HL-60/S4 treated with retinoic acid at 250 ng/mL for 4 days and 3 days (cell line): ENCODE data around the gene AMBP.

Source experiments
- in situ Hi-C: fragments of 300-500 bp; cut with MboI; formaldehyde crosslinking; loops from 2 replicates; pipeline ENCODE4 v1.7.0; 2022; ENCODE audit warnings: low sequenced_read_pairs

Gene AMBP

DNA sequence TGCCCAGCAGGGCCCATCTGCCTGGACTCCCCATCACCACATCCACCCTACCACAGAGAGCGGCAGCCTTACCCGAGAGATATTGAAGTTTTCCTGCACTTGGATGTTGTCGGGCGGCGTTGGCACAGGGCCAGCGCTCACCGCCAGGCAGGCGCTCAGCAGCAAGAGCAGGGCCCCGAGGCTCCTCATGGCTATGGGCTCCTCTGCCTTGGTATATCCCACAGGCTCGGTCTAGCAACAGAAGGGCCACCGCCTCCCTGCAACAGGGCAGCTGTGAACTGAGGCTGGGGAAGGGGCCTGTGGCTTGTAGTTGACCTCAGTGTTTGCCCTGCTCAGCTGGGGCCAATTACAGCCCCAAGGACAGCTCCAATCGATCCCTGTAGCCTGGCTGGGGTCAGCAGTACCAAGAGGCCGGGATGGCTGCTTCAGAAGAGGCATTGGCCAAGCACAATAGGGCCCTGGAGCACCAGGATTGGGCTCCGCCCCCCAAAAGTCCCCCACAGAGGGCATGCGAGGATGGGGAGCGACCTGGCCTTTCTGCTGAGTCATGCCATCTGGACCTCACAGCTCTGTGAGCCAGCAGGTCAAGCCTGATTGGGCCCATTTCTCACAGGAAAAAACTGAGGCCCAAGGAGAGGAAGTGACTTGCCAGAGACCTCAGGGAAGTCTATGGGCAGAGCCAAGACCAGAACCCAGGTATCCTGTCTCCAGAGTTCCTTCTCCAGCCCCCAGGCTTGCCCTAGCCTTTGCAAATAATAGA lies at the start of gene AMBP:
Gene AMBP (minus strand): TSS at position 280 of the 760 bp plus-strand sequence. CDS start 91 bp downstream, at position 189.
- in situ Hi-C loops = no loop called here

DNA sequence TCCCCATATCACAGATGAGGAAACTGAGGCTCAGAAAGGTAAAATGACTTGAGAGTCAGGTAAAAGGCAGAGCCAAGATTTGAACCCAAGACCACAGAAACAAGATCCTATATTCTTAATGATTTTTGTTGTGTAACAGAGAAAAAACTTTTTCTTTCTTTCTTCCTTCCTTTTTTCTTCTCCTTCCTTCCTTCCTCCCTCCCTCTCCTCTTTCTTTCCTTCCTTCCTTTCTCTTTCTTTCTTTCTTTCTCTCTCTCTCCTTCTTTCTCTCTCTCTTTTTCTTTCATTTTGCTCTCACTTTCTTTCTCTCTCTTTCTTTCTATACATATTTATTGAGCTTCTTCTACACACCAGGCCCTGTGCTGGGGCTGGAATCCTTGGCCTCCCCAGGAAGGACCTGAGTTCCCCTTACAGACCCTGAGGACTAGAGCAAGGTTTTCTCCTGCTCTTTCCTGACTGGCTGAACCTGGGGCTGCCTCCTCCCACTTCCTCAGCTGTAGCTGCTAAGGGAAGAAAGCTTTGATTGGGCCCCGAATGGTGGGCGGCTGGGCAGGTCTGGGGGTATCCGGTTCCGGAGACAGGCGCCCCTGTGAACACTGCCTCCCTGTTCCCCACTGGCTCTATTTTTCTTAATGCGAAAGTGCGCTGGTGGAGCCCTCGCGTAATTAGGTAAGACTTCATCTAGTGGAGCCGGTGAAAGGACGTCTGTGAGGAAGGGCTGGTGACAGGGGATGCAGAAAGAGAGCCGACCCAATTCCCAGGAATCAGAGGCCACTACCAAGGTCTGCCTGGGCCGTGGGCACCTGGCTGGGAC lies 48.4 kb upstream of the AMBP start:
- in situ Hi-C loops = no loop called here

DNA sequence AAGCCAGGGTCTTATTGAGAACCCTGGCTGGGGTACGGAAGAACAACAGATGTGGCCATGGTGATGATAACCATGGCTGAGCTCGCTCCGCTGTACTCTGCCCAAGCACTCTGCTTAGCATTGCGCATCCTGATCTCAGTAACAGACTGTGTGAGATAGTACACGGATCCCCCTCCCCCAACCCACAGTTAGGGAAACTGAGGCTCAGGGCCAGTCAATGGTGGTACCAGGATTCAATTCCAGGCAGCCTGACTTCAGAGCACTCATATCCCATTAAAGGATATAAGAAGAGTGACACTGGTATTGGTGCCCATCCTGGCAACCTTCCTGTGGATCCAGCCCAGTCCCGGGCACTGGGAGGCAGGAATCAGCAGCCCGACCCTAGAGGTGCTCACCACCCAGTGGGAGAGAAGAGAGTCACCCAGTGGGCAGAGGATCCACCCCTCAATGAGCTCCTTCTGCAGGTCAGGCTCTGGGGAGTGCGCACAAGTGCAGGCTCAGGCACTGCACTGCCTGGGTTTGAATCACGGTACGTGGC lies 47.4 kb upstream of the AMBP start:
- in situ Hi-C loops = no loop called here

DNA sequence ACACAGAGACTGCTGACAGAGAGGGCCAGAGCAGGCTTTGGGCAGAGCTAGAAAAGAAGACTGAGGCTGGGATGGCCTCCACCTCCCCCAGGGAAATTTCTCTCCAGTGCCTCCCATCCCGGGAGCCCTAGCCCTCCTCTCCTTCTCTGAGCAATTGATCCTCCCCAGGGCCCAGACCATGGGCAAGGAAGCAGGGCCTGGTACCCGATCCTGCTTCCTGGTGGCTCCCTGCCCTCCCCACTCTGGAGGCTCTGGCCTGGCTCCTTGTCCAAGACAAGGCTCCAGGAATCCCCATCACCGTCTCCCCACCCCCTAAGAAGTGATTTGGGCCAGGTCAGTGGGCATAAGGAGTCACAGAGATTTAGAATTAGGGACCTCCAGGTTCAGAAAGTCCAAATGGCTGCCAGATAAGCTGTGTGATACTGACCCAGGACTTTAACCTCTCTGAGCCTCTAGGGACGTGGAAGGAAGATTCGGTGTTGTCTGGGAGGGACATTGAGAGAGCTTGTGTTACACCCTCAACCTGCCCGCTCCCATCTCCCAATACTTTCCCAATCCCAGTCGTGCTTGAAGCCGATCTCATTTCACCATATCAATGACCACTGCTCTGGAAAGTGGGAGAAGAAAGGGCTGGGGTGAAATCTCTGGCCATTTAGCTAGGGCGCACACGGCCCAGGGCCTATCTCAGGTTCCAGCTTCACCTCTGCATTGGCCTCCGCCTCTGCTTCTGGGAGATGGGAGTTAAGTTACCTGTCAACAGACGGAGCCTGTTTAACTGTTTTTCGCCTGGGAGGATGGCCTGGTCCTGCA lies 46.8 kb upstream of the AMBP start:
- in situ Hi-C loops = no loop called here

DNA sequence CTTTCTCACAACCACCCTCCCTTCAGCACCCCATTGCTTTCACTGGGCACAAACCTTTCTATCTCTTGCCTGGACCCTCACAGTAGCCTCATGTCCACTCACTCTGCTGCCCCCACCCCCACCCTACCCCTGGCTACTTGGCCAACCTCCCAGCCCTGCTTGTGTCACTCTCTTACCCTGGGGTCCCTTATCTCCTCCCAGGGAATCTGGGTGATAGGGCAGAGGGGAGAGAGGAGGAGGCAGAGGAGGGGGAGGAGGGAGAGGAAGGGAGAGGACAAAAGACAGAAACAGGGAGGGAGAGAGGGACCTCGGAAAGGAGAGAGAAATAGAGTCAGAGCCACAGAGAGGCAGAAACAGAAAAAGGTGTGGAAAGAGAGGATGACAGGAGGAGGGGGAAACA lies 46.0 kb upstream of the AMBP start:
- in situ Hi-C loops = no loop called here

DNA sequence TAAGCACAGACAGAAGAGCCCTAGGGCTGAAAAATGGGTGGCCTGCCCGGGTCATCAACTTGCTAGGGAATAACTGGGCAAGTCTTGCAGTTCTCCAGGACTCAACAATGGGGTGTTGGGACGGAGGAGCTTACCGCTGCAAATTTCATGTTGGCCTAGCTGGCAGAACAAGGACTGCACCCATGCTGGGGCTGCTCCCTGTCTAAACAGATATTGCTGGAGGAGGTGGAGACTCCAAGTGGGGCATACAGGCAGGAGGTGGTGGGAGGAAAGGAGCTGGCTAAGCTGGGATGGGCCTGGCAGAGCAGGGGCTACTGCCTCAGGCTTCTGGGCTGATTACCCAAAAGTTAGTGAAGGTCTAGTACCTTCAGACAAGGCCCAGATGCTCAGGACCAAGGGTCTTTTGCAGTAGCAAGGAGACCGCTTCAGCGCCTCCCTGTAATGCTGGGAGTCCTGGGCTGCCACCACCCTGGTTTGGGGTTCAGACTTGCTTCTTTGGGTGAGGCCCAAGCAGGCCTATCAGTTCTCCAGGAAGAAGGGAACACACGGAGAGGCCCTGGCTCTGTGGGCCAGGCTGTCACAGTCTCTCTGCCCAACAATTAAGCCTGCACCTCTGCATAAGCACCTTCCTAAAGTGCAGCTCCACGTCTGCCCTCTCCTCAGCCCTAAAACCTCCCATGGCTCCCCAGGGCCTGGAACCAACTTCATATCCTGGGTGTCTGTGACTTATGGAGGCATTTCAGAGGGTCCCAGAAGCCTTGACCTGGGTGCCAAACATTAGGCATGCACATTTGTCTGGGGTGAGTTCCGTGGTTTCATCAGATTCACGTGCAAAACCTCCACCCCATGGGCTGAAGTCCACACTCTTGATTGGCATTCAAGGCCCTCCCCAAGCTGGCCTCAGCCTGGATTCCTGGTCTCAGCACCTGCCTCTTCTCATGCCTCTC lies 45.2 kb upstream of the AMBP start:
- in situ Hi-C loops = no loop called here

DNA sequence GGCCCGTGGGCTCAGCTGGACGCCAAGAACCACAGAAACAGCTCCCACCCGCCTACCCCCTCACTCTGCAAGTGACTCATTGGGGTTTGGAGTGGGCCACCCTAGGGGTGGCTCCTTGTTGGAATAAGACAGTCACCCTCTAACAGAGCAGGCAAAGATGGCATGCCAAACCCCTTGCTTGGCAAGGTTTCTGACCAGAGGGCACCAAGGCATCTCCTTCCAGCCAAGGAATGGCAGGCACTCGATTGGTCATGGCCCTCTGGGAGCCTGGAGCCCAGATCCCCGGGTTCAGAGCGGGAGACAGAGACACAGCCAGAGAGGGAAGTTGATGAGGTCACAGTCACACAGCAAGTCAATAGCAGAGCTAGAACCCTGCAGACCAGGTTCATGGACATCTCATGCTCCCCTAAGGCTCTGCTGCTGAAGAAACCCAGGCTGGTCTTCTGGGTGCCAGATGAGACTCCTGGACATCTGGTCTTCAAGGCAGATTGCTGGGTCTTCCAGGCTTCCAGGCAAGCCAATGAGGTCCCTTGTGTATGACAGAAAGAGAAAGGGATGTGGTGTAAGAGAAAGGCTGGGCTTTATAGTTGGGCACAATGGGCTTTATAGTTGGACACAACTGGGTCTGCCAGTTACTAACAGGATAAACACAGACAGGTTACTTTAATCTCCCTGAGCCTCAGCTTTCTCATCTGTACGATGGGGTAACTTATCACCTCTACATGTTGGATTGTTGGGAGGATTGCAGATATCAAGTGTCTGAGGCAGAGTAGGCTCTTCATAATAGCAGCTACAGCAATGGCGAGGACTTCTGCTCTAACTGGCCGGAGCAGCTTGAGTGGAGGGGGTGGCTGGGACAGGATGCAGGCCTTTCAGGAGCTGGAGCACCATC lies 44.3 kb upstream of the AMBP start:
- in situ Hi-C loops = no loop called here

DNA sequence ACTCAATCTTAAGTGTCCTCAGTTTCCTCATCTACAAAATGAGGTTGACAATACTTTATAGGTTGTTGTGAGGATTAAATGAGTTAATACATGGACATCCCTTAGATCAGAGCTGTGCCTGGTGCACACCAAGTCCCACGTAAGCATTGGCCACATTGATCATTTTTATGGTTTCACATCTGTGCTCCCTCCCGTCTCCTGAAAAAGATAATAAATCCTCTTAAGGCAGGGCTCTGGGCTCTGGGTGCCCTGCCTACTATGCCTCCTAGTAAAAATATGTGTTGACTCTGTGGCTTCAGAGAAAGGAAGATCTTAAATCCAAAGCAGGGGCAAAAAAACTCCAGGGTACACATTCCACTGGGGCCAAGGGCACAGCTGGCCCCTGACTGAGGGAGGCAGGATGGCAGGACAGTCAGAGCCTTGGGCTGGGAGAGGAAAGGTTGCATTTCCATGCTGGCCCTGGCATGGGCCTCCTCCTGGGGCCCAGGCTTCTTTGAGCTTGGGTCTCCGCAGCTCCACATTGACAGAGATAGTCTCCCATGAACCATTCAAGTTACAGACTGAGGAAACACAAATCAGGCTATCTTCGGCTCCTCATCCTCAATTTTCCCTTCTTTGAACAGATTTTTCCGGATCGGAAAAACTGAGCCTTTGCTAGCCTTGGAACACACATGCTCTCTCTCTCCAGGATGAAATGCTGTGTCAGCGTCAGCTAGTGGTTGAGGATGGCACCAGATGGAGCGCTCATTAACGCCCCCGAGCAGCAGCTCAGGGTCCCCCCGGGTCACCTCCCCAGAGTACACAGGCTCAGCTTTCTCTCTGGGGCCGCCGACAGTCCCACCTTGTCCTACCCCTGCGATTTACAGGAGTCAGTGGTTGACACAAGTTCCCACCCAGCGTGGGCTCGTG lies 43.4 kb upstream of the AMBP start:
- in situ Hi-C loops = no loop called here

DNA sequence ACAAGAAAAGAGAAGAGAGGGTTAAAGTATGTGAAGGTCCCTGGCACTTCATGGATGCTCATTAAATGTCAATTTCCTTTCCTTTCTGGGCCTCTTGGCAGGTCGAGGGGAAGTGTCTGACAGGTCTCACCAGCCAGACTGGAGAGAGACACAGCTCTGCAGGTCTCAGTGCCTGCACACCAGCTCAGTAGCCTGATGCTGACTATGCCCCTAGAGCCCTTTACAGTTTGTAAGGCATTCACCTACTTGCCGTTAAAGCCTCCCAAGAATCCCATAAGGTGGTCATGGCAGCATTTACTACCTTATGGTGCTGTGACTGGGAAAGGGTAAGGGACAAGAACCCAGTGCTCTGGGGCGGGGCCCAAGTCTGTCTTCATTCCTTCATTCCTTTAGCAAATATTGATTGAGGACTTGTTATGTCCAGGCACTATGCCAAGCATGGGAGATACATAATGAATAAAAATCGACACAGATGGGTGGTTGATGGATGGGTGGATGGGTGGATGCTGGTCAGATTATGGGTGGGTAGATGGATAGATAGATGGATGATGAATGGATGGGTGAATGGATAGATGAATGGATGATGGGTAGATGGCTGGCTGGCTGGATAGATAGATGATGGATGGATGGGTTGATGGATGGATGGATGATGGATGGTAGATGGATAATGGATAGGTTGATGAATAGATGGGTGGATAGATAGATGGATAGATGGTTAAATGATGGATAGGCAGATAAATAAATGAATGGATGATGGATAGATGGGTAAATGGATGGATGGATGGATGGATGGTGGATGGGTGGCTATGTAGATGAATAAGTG lies 42.3 kb upstream of the AMBP start:
- in situ Hi-C loops = no loop called here

DNA sequence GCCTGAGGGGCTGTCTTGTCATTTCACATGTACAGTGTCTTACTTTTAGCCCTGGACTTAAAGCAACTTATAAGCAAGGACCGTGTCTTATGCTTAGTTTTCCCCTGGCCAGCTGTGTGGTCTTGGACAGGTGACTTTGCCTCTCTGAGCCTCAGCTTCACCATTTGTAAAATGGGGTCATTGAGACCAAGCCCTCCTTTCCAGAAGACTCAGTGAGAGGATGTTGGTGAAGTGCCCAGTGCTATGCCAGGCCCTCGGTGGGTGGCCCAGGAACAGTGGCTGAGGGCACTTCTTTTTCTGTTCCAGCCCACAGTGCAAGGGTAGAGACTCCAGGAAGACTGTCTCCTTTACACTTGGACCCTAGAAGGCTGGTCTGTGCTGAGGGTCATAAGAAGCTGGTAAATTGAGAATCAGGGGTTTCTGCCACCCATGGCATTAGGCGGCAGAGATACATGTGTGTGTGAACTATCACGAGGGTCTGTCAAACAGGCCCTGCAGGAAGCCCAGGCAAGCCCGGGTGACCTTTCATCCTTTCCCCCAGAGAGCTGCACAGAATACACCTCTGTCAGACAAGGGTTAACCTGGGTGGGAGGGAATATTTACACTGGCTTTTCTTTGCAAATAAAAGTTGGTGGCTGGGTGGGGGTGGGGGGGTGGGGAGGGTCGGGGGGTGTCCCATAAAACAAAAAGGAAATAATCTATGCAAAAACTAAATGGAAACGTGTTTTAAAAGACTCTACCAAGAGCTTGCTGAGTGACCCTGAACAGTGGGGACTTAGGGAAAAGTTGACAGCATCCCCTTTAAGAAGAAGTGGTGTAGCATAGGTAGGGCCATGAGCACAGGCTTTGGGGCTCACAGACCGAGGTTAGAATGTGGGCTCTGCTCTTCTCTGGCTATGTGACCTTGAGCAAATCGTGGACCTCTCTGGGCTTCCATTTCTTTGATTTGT lies 41.4 kb upstream of the AMBP start:
- in situ Hi-C loops = no loop called here

DNA sequence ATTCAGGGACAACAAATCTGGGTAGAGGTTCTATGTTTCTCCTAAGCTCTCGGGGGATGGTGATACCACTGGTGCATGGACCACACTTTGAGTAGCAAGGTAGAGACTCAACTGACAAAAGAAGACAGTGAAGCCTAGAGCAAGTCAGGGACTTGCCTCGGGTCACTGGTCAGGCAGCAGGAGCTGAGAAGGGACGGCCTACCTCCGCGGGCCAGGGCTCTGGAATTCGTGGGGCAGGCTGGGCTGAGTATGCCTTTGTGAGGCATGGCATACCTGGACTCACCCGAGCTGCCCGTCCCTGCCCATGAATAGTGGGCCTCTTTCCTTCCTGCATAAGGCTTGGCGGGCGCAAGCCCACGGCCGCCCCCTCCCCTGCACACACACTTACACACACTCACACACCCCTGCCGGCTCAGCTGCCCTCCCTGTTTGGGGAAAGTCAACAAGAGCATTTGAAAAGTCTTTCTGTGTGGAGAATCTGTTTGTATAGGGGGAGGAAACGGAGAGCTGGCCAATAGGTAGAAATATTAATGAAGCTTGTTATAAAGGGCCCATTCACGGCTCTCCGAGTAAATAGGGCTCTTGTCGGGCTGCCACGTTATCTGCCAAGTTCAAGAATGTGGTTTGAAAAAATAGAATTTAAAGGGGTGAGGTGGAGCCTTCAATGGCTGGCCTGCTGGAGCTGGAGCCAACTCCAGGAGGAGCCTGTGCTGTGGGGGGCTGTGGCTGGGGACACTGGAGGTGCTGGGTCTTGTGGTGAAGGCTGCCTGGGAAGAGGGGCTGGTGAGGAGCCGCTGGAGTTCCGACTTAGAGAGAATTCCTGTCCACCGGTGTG lies 40.1 kb upstream of the AMBP start:
- in situ Hi-C loops = no loop called here

DNA sequence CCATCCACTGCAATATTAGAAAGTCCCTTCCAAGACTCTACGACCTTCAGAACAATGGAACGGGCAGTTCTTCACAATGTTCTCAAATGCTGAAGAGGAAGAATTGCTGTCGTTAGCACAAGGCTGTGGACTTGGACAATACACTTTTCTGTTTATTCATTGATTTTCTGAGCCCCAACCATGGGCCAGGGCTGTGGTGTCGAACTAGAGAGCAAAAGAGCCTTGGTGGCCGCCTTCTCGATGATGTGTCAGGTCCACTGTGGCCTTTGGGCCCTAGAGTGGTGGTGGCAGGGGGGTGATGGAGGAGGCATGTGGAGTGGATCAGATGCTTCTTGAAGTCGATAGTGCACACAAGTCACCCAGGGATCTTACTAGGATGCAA lies 39.5 kb upstream of the AMBP start:
- in situ Hi-C loops = no loop called here

DNA sequence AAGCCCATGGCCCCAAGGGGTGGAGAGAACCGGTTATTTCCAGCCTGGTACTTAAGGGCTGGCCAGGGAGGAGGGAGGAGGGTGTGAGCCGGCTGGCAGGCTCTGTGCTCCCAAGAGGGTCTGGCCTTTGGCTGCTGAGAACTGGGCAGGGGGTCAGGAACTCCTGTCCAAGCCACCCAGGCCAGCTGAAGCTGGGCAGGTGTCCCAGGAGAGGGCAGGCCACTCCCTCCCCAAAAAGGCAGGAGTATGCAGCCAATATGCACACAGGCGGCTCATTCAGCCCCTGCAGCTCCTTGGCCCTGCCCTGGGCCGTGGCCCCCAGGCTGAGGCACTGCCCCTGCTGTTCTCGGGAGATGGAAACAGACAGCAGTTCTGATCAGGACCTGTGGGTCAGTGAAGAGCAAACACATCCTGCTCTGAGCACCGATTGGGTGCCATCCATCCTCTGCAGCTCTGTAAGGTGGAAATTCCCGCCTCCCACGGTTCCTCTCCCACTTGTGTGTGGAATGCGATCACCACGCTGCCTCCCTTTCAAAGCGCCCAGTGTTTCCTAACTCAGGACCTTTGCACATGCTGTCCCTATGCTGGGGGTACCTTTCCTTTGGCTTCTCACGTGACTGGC lies 38.1 kb upstream of the AMBP start:
- in situ Hi-C loops = no loop called here

DNA sequence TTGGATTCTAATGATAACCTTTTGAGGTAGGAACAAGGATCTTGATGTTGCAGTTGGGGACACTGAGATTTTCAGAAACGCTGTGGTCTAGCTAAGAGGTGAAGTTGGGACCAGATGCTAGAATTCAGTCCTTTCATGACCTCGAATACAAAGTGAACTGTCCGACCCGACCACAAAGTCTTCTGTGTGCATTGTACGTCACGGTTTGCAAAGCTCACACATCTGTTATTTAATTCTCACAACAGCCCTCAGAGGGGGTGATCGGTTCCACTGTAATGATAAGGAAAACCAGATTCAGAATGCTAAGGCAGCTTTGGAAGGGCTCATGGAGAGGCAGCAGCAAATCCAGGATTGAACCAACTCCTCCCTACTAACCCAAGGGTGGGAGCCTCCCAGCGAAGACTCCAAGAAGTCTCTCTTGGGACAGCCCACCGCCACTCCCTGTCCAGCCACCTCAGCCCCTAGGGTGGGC lies 37.6 kb upstream of the AMBP start:
- in situ Hi-C loops = no loop called here

DNA sequence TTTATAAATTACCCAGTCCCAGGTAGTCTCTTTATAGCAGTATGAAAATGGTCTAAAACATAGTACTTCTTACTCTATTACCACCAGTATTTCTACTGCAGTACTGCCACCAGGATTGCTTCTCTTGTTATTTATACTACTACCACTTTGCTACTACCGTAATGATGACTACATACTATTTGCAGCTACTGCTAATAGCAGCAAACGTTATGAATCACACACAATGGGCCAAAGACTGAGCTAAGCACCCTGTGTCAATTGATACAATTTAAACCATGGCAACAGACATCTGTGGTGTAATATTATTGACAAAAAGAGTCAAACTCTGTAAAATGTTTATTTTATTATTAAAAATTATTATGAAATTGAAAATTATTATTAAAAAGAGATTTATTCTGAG lies 36.3 kb upstream of the AMBP start:
- in situ Hi-C loops = no loop called here
